Adrenal gland (tissue), 5 donors: ENCODE data around the gene AMZ1.

Experiments
- CTCF ChIP-seq, 6 experiments: fragments of 450-650 bp in 4 of 6; fragments of 200-600 bp in 2 of 6; sonication (generic) in 1 of 6; IDR thresholded peaks; 1 replicate in 5 of 6; 2 replicates in 1 of 6; pipeline versions ENCODE4 v1.5.1 to v1.8.0; 2016 to 2021; ENCODE audit warnings: antibody characterized with exemption in 6 of 6, mild to moderate bottlenecking in 2 of 6, moderate library complexity in 1 of 6
- POLR2A ChIP-seq, 2 donors: fragments of 450-650 bp; IDR thresholded peaks; one replicate each; pipeline ENCODE4 v1.6.1; 2017; ENCODE audit warnings: antibody characterized with exemption in 2 of 2, mild to moderate bottlenecking in 2 of 2, moderate library complexity in 1 of 2
- donor health status: DM: no; HTN: no; CAD: no.

DNA sequence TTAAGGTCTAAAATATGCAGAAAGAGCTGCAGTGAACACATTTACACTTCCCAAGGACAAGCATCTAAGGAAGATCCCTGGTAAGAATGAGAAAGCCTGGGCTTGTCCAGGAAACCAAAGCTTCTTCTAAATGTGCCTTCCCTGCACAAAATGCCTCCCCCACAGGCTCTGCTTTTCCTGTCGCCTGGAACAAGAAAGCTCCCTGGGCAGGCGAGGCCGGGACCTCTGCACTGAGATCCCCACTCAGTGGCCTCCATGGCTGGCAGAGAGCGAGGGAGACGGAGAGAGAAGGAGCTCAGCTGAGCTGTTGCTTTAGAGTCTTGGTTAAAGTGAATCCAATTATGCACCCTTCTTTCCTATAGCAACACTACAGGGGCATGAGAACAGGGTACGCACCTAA, 75.6 kb downstream of the AMZ1 start:
- TF ChIP-seq CTCF (IDR thresholded peaks at IDR 0.05) = no peak
- no peak for TF ChIP-seq POLR2A (IDR thresholded peaks at IDR 0.05)
